ENCODE data around the gene TDP2.
"Not testable (repeated sequence)": the region's sequence is repeated elsewhere in the genome, so short reads cannot be mapped to it uniquely, and the experiment has no call there.

TDP2 gene

DNA sequence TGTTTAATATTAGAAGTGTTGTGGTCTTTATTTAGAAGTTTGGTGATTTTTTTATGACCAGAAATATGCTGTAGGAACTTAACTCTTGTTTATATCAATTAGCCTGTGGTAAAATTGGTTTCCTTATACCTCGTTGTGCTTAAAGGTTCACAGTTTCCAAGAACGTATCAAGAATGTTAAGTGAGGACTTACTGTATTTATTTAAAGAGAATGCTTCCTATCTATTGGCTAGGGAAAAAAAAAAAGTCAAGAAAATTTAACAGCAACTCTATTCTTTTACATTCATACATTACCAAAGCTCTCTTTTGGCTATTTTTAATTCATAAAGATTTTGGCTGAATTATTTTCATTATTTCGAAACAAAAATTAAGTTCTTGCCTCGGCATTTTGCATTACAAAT lies 22.3 kb downstream of the TDP2 start:
- DNase-seq = no peak

DNA sequence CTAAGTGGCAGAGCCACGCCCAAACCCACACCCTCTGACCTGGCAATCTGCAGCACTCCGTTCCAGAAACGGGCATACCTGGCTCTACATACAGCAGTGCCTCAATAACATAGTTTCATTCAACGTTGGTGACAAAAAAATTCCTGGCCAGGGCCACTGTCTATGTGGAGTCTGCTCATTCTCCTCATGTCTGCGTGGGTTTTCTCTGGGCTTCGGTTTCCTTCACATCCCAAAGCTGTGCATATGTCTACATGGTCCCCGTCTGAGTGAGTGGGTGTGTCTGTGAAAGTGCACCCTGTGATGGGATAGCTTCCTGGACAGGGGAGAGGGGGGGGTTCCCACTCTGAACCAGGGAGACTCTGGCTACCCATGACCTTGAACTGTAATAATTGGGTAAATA lies 22.8 kb downstream of the TDP2 start:
- DNase-seq = no peak

DNA sequence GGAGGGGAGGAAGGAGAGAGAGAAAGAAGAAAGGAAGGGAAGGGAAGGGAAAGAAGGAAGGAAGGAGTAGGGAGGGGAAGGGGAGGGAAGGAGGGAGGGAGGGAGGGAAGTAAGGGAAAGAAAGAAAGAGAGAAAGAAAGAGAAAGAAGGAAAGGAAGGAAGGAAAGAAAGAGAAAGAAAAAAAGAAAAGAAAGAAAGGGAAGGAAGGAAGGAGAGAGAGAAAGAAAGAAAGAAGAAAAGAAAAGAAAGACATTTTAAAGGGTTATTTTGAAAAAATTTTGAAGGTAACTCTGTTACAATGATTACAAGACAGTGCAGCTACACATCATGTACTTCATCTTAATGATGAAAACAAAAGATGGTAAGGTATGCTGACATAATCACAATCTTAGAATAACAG lies 24.6 kb downstream of the TDP2 start:
- no peak for DNase-seq

DNA sequence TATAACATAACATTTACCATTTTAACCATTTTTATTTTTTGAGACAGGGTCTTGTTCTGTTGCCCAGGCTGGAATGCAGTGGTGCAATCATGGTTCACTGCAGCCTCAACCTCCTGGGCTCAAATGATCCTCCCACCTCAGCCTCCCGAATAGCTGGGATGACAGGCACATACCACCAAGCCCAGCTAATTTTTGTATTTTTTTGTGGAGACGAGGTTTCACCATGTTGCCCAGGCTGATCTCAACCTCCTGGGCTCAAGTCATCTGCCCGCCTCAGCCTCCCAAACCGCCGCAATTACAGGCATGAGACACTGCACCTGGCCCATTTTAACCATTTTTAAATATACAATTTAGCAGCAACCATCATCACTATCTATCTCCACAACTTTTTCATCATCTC lies 26.1 kb downstream of the TDP2 start:
- DNase-seq = not testable (repeated sequence)

DNA sequence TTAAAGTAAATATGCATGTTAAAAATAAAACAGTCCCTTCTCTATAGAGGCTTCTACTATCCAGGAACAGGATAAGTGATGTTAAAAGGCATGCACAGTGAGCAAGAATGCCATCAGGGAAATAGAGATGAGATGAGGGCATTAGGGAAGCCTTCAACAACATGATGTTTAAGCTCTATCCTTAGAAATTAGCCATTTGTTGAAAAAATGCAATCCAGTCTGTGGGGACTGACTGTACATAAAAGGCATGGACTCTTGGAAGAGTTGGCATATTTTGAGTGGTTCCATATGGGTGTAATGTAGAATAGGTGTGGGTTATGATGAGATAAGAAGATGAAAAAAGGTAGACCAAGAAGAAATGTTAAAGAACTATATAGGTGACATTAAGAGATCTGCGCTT lies 26.5 kb downstream of the TDP2 start:
- DNase-seq = no peak

- DNase-seq = no peak
These were observed 30.0 kb downstream of the TDP2 start for GRCh38 chr6:24636681-24637080.

- no peak for DNase-seq
These were observed 34.1 kb downstream of the TDP2 start for GRCh38 chr6:24632573-24632972.

GRCh38 chr6:24631671-24632070 lies 35.0 kb downstream of the TDP2 start:
- DNase-seq = no peak

- DNase-seq = no peak
These were observed 35.7 kb downstream of the TDP2 start for GRCh38 chr6:24630856-24631505.

DNA sequence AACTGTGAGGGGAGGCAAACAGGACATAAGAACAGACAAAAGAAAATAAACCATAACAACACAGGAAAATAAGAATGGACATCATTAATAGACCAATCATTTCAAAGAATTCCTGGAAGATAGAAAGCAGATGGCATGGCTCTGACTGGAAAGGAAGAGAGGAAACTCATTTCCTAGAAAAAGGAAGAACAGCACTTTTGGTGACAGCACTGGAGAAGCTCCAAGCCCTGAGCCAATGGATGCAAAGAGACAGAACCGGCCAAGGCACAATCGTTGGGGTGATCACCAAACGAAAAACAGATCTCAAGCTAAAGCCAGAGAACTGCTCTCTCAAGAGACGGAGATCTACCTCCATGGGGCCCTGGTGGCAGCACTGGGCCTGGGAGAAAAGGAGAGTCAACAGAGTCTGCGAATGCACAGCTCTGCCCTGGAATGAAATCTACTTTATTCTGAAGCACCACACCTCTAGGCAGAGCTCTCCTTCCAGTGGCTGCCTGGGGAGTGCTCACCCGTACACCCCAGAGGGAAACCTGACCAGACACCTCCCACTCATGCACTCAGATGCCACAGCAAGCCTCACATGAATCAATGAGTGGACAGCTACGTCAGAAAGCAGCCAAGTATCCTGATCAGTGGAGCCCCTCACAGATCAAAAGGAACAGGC lies 44.9 kb downstream of the TDP2 start:
- DNase-seq = no peak

- no peak for DNase-seq
These were observed 46.1 kb downstream of the TDP2 start for GRCh38 chr6:24620637-24621036.

DNA sequence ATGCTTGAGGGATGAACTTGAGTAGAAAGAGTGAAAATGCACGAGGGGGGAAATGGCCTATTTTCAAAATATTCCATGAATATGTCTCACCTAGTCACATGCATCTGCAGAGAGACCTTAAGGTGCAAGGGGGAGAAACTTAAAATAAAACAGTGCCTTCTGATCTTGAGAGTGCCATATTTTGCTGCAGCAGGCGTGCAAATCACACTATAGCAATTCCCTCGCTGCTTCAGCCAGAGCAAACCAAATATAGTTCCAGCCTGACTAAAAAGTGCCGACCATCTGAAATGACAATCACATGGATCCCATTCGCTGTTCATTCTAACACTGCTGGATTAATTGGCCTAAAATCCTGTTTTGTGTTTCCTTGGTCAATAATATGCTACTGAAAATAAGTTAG lies 47.0 kb downstream of the TDP2 start:
- no peak for DNase-seq

DNA sequence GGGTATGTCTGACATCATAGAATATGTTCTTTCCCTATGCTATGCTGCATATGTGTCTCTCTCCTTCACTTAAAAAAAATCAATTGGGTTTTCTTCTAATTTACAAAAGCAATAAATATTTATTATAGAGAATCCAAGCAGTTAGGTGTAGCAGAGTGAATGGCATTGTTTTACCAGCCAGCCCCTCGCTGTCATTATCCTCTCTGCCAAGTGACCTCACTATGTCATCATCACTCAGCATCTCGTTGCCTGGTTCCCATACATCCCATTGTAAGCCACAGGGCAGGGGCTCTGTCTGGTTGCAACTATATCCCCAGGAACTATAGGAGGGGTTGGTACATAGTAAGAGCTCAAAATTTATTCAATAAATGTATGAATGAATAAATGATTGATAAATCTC lies 52.1 kb downstream of the TDP2 start:
- DNase-seq = no peak

DNA sequence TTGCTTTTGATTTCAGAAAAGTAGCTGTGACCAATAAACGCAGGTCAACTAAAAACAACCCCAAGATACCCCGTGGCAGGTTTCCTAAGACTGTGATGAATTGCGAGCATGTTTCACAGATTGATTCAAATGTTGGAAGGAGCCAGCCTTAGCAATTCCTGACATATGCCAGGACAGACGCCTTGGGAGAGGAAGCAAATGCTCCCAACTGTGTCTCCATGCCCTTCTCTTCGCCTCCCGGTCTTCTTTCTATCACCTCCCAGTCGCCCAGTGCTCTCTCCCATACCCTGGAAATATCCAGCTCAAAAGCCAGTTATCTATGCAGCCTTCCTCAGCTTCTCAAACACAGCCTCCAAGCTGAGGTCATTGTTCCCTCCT lies 52.7 kb downstream of the TDP2 start:
- DNase-seq = peak; percentile 10

DNA sequence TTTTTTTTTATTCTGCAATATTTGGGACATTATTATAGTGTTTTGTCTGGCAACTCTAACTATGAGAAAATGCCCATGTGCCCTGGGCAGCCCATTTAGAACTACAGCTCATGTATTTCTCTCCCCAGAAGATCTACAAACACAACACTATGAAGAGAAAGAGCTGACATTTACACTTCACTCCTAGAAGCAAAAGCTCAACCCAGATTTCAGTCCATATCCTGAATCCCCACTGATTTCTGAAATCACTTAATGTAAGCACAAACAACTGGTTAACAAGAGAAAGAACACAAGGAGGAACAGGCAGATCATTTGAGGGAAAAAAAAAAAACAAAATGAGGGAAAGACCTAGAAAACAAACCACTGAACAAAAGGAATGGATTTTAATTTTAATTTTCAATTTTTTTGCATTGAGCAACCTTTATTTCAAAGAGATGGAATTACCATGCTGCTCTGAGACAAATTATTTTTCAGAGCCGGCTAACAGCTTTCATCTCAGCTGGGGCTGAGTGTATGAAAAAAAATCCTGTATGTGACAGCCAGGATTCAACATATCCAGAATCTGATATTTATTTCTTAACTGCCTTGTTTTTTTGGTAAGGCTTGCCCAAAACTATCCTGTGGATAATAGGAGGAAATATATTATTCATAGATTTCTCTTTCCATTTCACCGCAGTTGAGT lies 53.2 kb downstream of the TDP2 start:
- no peak for DNase-seq

- no peak for DNase-seq
These were observed 56.0 kb downstream of the TDP2 start for GRCh38 chr6:24610672-24611071.

DNA sequence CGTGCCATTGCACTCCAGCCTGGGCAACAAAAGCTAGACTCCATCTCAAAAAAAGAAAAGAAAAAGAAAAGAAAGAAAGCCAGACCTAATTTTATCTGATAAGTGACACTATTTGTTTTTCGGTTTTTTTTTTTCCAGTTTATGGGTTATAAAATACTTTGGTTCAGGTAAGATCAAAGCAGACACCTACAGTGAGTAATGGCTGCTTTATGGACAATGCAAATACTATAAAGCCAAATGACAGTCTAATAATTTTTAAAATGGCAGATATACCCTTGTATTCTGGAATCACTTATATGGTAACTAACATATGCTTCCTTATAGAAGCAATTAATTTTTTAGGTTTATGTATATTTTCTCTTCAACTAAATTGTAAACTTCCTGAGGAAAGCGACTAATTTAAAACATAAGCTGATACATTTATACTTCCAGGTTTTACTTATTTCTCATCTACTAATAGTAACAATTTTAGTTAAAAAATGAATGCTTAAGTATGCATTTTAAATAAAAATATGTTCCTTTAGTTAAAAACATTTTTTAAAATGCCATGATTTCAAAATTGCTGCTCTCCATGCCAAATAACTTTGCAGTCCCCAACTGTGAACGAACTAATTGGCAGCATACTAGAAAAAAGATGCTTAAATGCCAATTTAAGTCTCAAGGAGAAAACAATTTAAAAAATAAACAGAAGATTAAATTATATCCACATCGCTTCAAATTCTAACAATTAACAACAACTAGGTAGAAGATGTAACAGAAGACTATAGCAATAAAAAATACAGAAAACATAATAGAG lies 59.2 kb downstream of the TDP2 start:
- DNase-seq = no peak

- no peak for DNase-seq
These were observed 60.3 kb downstream of the TDP2 start for GRCh38 chr6:24606200-24606930.

GRCh38 chr6:24603241-24603640 lies 63.5 kb downstream of the TDP2 start:
- DNase-seq = no peak

- no peak for DNase-seq
These were observed 65.8 kb downstream of the TDP2 start for GRCh38 chr6:24600903-24601302.
